K562 (cell line): ENCODE results near the gene GRHPR. TPM values are rescaled to one million over a fixed set of nuclear protein-coding genes. Genes with fewer than 3 reads are reported as not detected.

Experiments
- ADNP ChIP-seq: fragments of 200-800 bp; sonication (Bioruptor generic); IDR thresholded peaks from 2 replicates; pipeline ENCODE4 v1.6.1; 2016; ENCODE audit warnings: missing genetic modification characterization, missing compliant biosample characterization
- CTCF ChIP-seq, 3 experiments: IDR thresholded peaks in 2 of 3; conservative IDR thresholded peaks in 1 of 3; 2 replicates each; pipeline ENCODE4 v1.5.1; 2011 to 2012; ENCODE audit warnings: low read length in 3 of 3, mild to moderate bottlenecking in 3 of 3, control low read depth in 2 of 3, improper control_type of control experiment in 1 of 3, inconsistent platforms in 1 of 3, low read depth in 1 of 3, mixed read lengths in 1 of 3, moderate library complexity in 1 of 3; ENCODE audit not compliant: insufficient read depth in 2 of 3
- FOXO4 ChIP-seq: fragments of 450-650 bp; formaldehyde crosslinking; IDR thresholded peaks from 2 replicates; pipeline ENCODE4 v1.4.0; 2020; ENCODE audit warnings: mild to moderate bottlenecking, moderate library complexity
- GABPB1 ChIP-seq: sonication (generic); formaldehyde crosslinking; IDR thresholded peaks from 2 replicates; pipeline ENCODE4 v1.8.0; 2022; ENCODE audit warnings: mild to moderate bottlenecking, missing genetic modification reagents
- GTF2A2 ChIP-seq: IDR thresholded peaks from 2 replicates; pipeline ENCODE4 v1.6.1; 2016; ENCODE audit warnings: mild to moderate bottlenecking, missing genetic modification characterization, missing compliant biosample characterization
- KLF1 ChIP-seq: fragments of 450-650 bp; IDR thresholded peaks from 2 replicates; pipeline ENCODE4 v1.6.1; 2016; ENCODE audit warnings: missing genetic modification characterization, missing compliant biosample characterization
- L3MBTL2 ChIP-seq: fragments of 450-650 bp; IDR thresholded peaks from 2 replicates; pipeline ENCODE4 v1.6.1; 2016; ENCODE audit warnings: mild to moderate bottlenecking, moderate library complexity
- SETDB1 ChIP-seq: IDR thresholded peaks from one replicate; pipeline ENCODE4 v1.6.1; 2012; ENCODE audit warnings: low read length, control low read depth, inconsistent platforms
- STAT5A ChIP-seq: IDR thresholded peaks from 2 replicates; pipeline ENCODE4 v1.6.1; 2012; ENCODE audit warnings: low read length, inconsistent platforms, borderline replicate concordance
- STAT5B ChIP-seq: fragments of 250-450 bp; sonication (Bioruptor Pico); IDR thresholded peaks from 2 replicates; pipeline ENCODE4 v1.8.0; 2021; ENCODE audit warnings: mild to moderate bottlenecking, inconsistent platforms
- TBL1XR1 ChIP-seq, 2 experiments: IDR thresholded peaks; 2 replicates each; pipeline ENCODE4 v1.6.1; 2012; ENCODE audit warnings: improper control_type of control experiment in 2 of 2, low read length in 2 of 2, mild to moderate bottlenecking in 1 of 2
- USF1 ChIP-seq: sonication (generic); formaldehyde crosslinking; IDR thresholded peaks from 2 replicates; pipeline ENCODE4 v1.9.0; 2022; ENCODE audit warnings: mild to moderate bottlenecking, missing genetic modification reagents
- ZNF436 ChIP-seq: fragments of 250-450, 450-650 bp; sonication (Bioruptor Pico); formaldehyde crosslinking; IDR thresholded peaks from 2 replicates; pipeline ENCODE4 v1.7.0; 2020; ENCODE audit warnings: mild to moderate bottlenecking
- ZNF668 ChIP-seq: fragments of 250-450 bp; sonication (Bioruptor Pico); IDR thresholded peaks from 2 replicates; pipeline ENCODE4 v1.8.0; 2022; ENCODE audit warnings: mild to moderate bottlenecking, inconsistent platforms
- polyA plus RNA-seq, 8 experiments: library from polyadenylated mRNA; depleted of rRNA in 4 of 8; stranded (reverse) in 5 of 8; unstranded in 3 of 8; fragments of >200 nt; fragmentation: Nextera tagmentation in 2 of 8; fragmentation: Illumina TruSeq in 1 of 8; extraction: Ambion mirVana in 2 of 8; extraction: Trizol in 1 of 8; gene quantifications; 2 replicates each; pipeline versions ENCODE4 v1.2.1 to v1.2.3, GENCODE V29; 2011 to 2014; ENCODE audit warnings: inconsistent platforms in 1 of 8, missing spikeins in 1 of 8
- total RNA-seq, 7 experiments: library from RNA; depleted of rRNA in 6 of 7; stranded (reverse); fragments of >200 nt in 6 of 7; fragmentation: Illumina TruSeq in 2 of 7; extraction: Trizol in 2 of 7; gene quantifications; 2 replicates each; pipeline versions ENCODE4 v1.2.1 to v1.2.3, GENCODE V29; 2011 to 2021; ENCODE audit warnings: low replicate concordance in 1 of 7
- TF ChIP-seq, protein P1 (sequence below), 2 experiments: fragments of 450-650 bp; formaldehyde crosslinking in 1 of 2; IDR thresholded peaks; 2 replicates each; pipeline versions ENCODE4 v1.4.0 to v1.6.1; 2014 to 2020; ENCODE audit warnings: mild to moderate bottlenecking in 2 of 2, borderline replicate concordance in 1 of 2, low read depth in 1 of 2

The GRHPR gene
- total and polyA plus RNA-seq, 9 of the 15 experiments (the other 6 are each of a cell fraction or from before 2014, with no cell fraction given): 38.9 to 144 (median 120) TPM

- 0 out of 6 replicates have a peak, but pooled peaks of 1 of the 3 experiments have one; percentile 5 for TF ChIP-seq CTCF (IDR thresholded peaks at IDR 0.05 in 2 of 3, conservative IDR thresholded peaks at IDR 0.05 in 1 of 3; ENCODE audit: insufficient read depth in 2 of 3, low read depth in 1 of 3, low read length in 3 of 3)
- peak; percentile 87 for TF ChIP-seq L3MBTL2
- TF ChIP-seq FOXO4 (CRISPR knock-in tag): no peak
- TF ChIP-seq, protein P1, sequence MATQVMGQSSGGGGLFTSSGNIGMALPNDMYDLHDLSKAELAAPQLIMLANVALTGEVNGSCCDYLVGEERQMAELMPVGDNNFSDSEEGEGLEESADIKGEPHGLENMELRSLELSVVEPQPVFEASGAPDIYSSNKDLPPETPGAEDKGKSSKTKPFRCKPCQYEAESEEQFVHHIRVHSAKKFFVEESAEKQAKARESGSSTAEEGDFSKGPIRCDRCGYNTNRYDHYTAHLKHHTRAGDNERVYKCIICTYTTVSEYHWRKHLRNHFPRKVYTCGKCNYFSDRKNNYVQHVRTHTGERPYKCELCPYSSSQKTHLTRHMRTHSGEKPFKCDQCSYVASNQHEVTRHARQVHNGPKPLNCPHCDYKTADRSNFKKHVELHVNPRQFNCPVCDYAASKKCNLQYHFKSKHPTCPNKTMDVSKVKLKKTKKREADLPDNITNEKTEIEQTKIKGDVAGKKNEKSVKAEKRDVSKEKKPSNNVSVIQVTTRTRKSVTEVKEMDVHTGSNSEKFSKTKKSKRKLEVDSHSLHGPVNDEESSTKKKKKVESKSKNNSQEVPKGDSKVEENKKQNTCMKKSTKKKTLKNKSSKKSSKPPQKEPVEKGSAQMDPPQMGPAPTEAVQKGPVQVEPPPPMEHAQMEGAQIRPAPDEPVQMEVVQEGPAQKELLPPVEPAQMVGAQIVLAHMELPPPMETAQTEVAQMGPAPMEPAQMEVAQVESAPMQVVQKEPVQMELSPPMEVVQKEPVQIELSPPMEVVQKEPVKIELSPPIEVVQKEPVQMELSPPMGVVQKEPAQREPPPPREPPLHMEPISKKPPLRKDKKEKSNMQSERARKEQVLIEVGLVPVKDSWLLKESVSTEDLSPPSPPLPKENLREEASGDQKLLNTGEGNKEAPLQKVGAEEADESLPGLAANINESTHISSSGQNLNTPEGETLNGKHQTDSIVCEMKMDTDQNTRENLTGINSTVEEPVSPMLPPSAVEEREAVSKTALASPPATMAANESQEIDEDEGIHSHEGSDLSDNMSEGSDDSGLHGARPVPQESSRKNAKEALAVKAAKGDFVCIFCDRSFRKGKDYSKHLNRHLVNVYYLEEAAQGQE (IDR thresholded peaks at IDR 0.05; ENCODE audit: borderline replicate concordance): peak; percentile 57; the same call in 1 of the 2 replicates
- TF ChIP-seq, protein P1 (CRISPR knock-in tag; IDR thresholded peaks at IDR 0.05; ENCODE audit: low read depth): no peak
- TF ChIP-seq STAT5A: peak; percentile 6; the same call in 1 of the 2 replicates
- peak; percentile 94 for TF ChIP-seq GABPB1 (CRISPR knock-in tag)
- no peak for TF ChIP-seq KLF1 (tag)
- TF ChIP-seq GTF2A2 (tag): no peak
- TF ChIP-seq ADNP (tag): no peak
- TF ChIP-seq STAT5B (CRISPR knock-in tag): no peak
- peak; percentile 72 for TF ChIP-seq USF1 (CRISPR knock-in tag)
- TF ChIP-seq ZNF436: no peak
- no peak for TF ChIP-seq SETDB1
- peak in 1 of 2 experiments; percentile 29; a peak in 1 of 4 replicates for TF ChIP-seq TBL1XR1 (IDR thresholded peaks at IDR 0.05; ENCODE audit: low read length in 2 of 2)
- no peak for TF ChIP-seq ZNF668 (CRISPR knock-in tag)
These were observed 42.9 kb downstream of the GRHPR start, which contains the start of gene ZBTB5 (continued) for GRCh38 chr9:37465249-37466036.
